Measurements from ENCODE around the gene DUSP1. TPM values are rescaled to one million over a fixed set of nuclear protein-coding genes. Genes with fewer than 3 reads are reported as not detected.

DUSP1 gene
- total and polyA plus RNA-seq, 9 of the 15 experiments (the other 6 are each of a cell fraction or from before 2014, with no cell fraction given), result 2.1 to 14.2 (median 8.5) TPM

DNA sequence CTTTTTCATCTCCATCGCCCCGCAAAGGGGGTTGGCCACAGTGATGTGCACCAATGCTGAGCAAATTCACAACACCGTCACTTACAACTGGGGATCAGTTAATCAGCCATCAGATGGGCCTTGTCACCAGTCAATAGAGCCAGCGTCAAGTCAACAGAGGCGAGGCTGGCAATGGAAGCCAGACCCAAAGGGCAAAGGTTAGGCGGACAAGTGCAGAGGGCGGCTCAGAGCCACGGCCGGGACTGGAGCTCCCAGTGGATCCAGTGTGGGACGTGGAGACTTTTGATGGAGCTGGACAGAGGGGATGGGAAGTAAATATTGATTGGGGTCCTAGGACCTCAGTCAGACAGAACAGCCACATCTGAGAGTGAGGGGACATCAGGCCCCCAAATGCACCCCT lies 45.7 kb downstream of the DUSP1 start:
- TF ChIP-seq, protein P1, sequence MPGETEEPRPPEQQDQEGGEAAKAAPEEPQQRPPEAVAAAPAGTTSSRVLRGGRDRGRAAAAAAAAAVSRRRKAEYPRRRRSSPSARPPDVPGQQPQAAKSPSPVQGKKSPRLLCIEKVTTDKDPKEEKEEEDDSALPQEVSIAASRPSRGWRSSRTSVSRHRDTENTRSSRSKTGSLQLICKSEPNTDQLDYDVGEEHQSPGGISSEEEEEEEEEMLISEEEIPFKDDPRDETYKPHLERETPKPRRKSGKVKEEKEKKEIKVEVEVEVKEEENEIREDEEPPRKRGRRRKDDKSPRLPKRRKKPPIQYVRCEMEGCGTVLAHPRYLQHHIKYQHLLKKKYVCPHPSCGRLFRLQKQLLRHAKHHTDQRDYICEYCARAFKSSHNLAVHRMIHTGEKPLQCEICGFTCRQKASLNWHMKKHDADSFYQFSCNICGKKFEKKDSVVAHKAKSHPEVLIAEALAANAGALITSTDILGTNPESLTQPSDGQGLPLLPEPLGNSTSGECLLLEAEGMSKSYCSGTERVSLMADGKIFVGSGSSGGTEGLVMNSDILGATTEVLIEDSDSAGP (CRISPR knock-in tag; IDR thresholded peaks at IDR 0.05), result no peak
- no peak for TF ChIP-seq ATF7 (IDR thresholded peaks at IDR 0.05)
- ChIA-PET POLR2A (interaction anchor here (0.6 to 2.1 kb wide), 3 partner anchors 10 to 719 kb away, joined by 3 to 9 read pairs (median 3); partner anchors contain the start of gene FBXW11), CTCF (ENCODE audit: low intra/inter-chr PET ratio) (no interaction called here)
- Histone ChIP-seq H3K4me3 (no peak overlapping the region), H3K79me2 (ENCODE audit: control insufficient read depth, insufficient read depth, low read length) (no peaks in the 10 kb centered on the region), H3K9me3 (replicated peaks; ENCODE audit: control insufficient read depth, insufficient read depth, low read depth, low read length) (no peaks in the 10 kb centered on the region), H4K20me1 (replicated peaks; ENCODE audit: control insufficient read depth, insufficient read depth, low read length) (0 out of 2 replicates have a peak, but pooled peaks cover 2% of the 10 kb centered on the region), H3K9ac (ENCODE audit: insufficient read depth in 1 of 2, low read depth in 2 of 2, low read length in 2 of 2) (no peak overlapping the region), H3K9me1 (ENCODE audit: control insufficient read depth, insufficient read depth, low read length) (no peaks in the 10 kb centered on the region), H3K4me2 (ENCODE audit: insufficient read depth, low read length) (no peak overlapping the region), H2AFZ (ENCODE audit: low read depth, low read length) (no peak overlapping the region), H3K27me3 (ENCODE audit: control insufficient read depth in 2 of 2, insufficient read depth in 2 of 2, low read length in 2 of 2) (peaks cover 24 to 42% of the 10 kb centered on the region in 2 experiments; a peak in 4 of 5 replicates), H3K27ac (ENCODE audit: extremely low read depth, low read depth, low read length) (no peak overlapping the region), H3K4me1 (replicated peaks in 1 of 2; ENCODE audit: control insufficient read depth in 2 of 2, insufficient read depth in 2 of 2, low read length in 2 of 2) (peaks cover 0 to 3% of the 10 kb centered on the region in 2 experiments; a peak in 1 of 5 replicates), H3K36me3 (ENCODE audit: control insufficient read depth, insufficient read depth, low read length) (no peaks in the 10 kb centered on the region)
- BruUV-seq (replicated peaks), result no TSS peak
- FAIRE-seq (no peak), ATAC-seq (no peak), DNase-seq (ENCODE audit: extremely low read depth in 1 of 4, low spot score in 3 of 4) (no peak)
- intact Hi-C loops (cut with micrococcal nuclease), result no loop called here
- in situ Hi-C loops (cut with MboI), result no loop called here
- WGBS (ENCODE audit: insufficient coverage, low coverage, missing lambda C conversion rate), result 29% methylated on average over 10 of the region's 10 CpGs
